A549 (cell line): ENCODE data around the gene ZNF496. TPM values are rescaled to one million over a fixed set of nuclear protein-coding genes. Genes with fewer than 3 reads are reported as not detected.

Experiments
- ATAC-seq, 2 experiments: fragments of 200-7000 bp in 1 of 2; fragments of >200 bp in 1 of 2; cut with Nextera tagmentation in 1 of 2; cut with Tn5 transposase in 1 of 2; 3 replicates each; pipeline versions ENCODE4 v1.8.0 to v1.9.1; 2018 to 2020; ENCODE audit warnings: mild to moderate bottlenecking in 1 of 2, moderate library complexity in 1 of 2
- CTCF ChIA-PET: fragments of 300-600 bp; sonication (Branson Sonifier 250); formaldehyde crosslinking; extraction: SDS; loops from one replicate; lab custom pipeline; 2021; ENCODE audit warnings: antibody characterized with exemption, inconsistent platforms; lab: Yijun Ruan, JAX
- POLR2A ChIA-PET: fragments of 350-600 bp; formaldehyde crosslinking; extraction: SDS; loops from one replicate; lab custom pipeline; 2021; ENCODE audit warnings: antibody characterized with exemption, inconsistent platforms; lab: Yijun Ruan, JAX
- DNase-seq, 2 experiments: peaks; one replicate each; pipeline versions ENCODE4 v3.0.0 to v3.0.0-alpha.2; 2011 to 2016; ENCODE audit warnings: low read depth in 1 of 2, low spot score in 1 of 2
- FAIRE-seq: peaks from 2 replicates; lab custom pipeline; 2011; peaks lifted over from hg19 to GRCh38; lab: Jason Lieb, UNC
- H3K27ac ChIP-seq, 2 experiments: fragments of >200 bp; sonication (Bioruptor Twin); formaldehyde crosslinking; 3 replicates each; pipeline ENCODE4 v1.5.1; 2016 to 2017
- H3K4me1 ChIP-seq: fragments of >200 bp; sonication (Bioruptor Twin); formaldehyde crosslinking; 3 replicates; pipeline ENCODE4 v1.6.1; 2016
- H3K4me2 ChIP-seq: fragments of >200 bp; sonication (Bioruptor Twin); formaldehyde crosslinking; 3 replicates; pipeline ENCODE4 v1.6.1; 2016
- H3K4me3 ChIP-seq: fragments of >200 bp; sonication (Bioruptor Twin); formaldehyde crosslinking; 3 replicates; pipeline ENCODE4 v1.5.1; 2016
- H3K9me3 ChIP-seq: fragments of >200 bp; sonication (Bioruptor Twin); formaldehyde crosslinking; 3 replicates; pipeline ENCODE4 v1.6.1; 2016
- CBX8 ChIP-seq: fragments of 200-600 bp; sonication (generic); IDR thresholded peaks from 2 replicates; pipeline ENCODE4 v1.6.1; 2016
- CEBPB ChIP-seq, 2 experiments: fragments of >200 bp in 1 of 2; sonication (Bioruptor Twin) in 1 of 2; formaldehyde crosslinking in 1 of 2; IDR thresholded peaks; 2 replicates each; pipeline ENCODE4 v1.6.1; 2012 to 2016
- CHD2 ChIP-seq: fragments of 150-350 bp; IDR thresholded peaks from 2 replicates; pipeline ENCODE4 v1.6.1; 2014; ENCODE audit warnings: low read length; ENCODE audit not compliant: partially characterized antibody
- EHF ChIP-seq: fragments of 250-450 bp; sonication (Bioruptor Pico); IDR thresholded peaks from 2 replicates; pipeline ENCODE4 v1.5.0; 2020; ENCODE audit warnings: mild to moderate bottlenecking
- EP300 ChIP-seq, 2 experiments: fragments of >200 bp; sonication (Bioruptor Twin); formaldehyde crosslinking; IDR thresholded peaks; 2 replicates in 1 of 2; 3 replicates in 1 of 2; pipeline ENCODE4 v1.6.1; 2016 to 2017
- FOSB ChIP-seq: fragments of 250-450 bp; sonication (Bioruptor Pico); IDR thresholded peaks from 2 replicates; pipeline ENCODE4 v1.5.0; 2020; ENCODE audit warnings: mild to moderate bottlenecking, moderate library complexity
- FOSL2 ChIP-seq, 2 experiments: fragments of 450-650 bp in 1 of 2; fragments of >200 bp in 1 of 2; sonication (Bioruptor Twin) in 1 of 2; formaldehyde crosslinking; IDR thresholded peaks; 2 replicates each; pipeline versions ENCODE4 v1.5.0 to v1.6.1; 2016 to 2020; ENCODE audit warnings: mild to moderate bottlenecking in 1 of 2, moderate library complexity in 1 of 2
- FOXS1 ChIP-seq: fragments of 250-450 bp; sonication (Bioruptor Pico); IDR thresholded peaks from 2 replicates; pipeline ENCODE4 v1.5.0; 2020; ENCODE audit warnings: mild to moderate bottlenecking, moderate library complexity
- HDAC2 ChIP-seq: fragments of 200-600 bp; sonication (generic); IDR thresholded peaks from 2 replicates; pipeline ENCODE4 v1.6.1; 2016
- HOXB13 ChIP-seq: fragments of 250-450 bp; sonication (Bioruptor Pico); IDR thresholded peaks from 2 replicates; pipeline ENCODE4 v1.5.0; 2020; ENCODE audit warnings: low read depth, mild to moderate bottlenecking, moderate library complexity
- HOXB5 ChIP-seq: fragments of 250-450 bp; sonication (Bioruptor Pico); IDR thresholded peaks from 2 replicates; pipeline ENCODE4 v1.5.0; 2020; ENCODE audit warnings: mild to moderate bottlenecking, moderate library complexity
- JUN ChIP-seq, 2 experiments: fragments of >200 bp; sonication (Bioruptor Twin); formaldehyde crosslinking; IDR thresholded peaks; 2 replicates in 1 of 2; 3 replicates in 1 of 2; pipeline ENCODE4 v1.6.1; 2016 to 2017
- KDM5A ChIP-seq: fragments of 200-600 bp; sonication (generic); IDR thresholded peaks from 2 replicates; pipeline ENCODE4 v1.6.1; 2016; ENCODE audit warnings: antibody characterized with exemption, mild to moderate bottlenecking
- MAFK ChIP-seq: fragments of 450-650 bp; IDR thresholded peaks from 2 replicates; pipeline ENCODE4 v1.6.1; 2014; ENCODE audit not compliant: partially characterized antibody
- NR3C1 ChIP-seq: fragments of >200 bp; sonication (Bioruptor Twin); formaldehyde crosslinking; IDR thresholded peaks from 3 replicates; pipeline ENCODE4 v1.6.1; 2017
- PHF8 ChIP-seq: fragments of 200-600 bp; sonication (generic); IDR thresholded peaks from 2 replicates; pipeline ENCODE4 v1.6.1; 2016; ENCODE audit warnings: low read depth, mild to moderate bottlenecking, antibody characterized with exemption, moderate library complexity, borderline replicate concordance
- POLR2A ChIP-seq: IDR thresholded peaks from 2 replicates; pipeline ENCODE4 v1.6.1; 2012; ENCODE audit warnings: mild to moderate bottlenecking, low read length
- RNF2 ChIP-seq: fragments of 200-600 bp; sonication (generic); IDR thresholded peaks from 2 replicates; pipeline ENCODE4 v1.6.1; 2016; ENCODE audit warnings: low read depth, mild to moderate bottlenecking, antibody characterized with exemption, moderate library complexity, borderline replicate concordance
- SREBF2 ChIP-seq: fragments of 450-650 bp; IDR thresholded peaks from 2 replicates; pipeline ENCODE4 v1.6.1; 2014; ENCODE audit warnings: mild to moderate bottlenecking, moderate library complexity
- TFCP2L1 ChIP-seq: fragments of 250-450 bp; sonication (Bioruptor Pico); IDR thresholded peaks from 2 replicates; pipeline ENCODE4 v1.5.0; 2021; ENCODE audit warnings: mild to moderate bottlenecking
- TP53 ChIP-seq: fragments of 250-450 bp; sonication (Bioruptor Pico); IDR thresholded peaks from 2 replicates; pipeline ENCODE4 v1.5.0; 2021; ENCODE audit warnings: mild to moderate bottlenecking, moderate library complexity
- USF2 ChIP-seq: fragments of 450-650 bp; IDR thresholded peaks from 2 replicates; pipeline ENCODE4 v1.6.1; 2014; ENCODE audit warnings: antibody characterized with exemption
- ZFP36 ChIP-seq: fragments of 450-650 bp; IDR thresholded peaks from 2 replicates; pipeline ENCODE4 v1.6.1; 2014; ENCODE audit warnings: borderline replicate concordance; ENCODE audit not compliant: partially characterized antibody
- WGBS: methylation state at CpG from one replicate; pipeline ENCODE4 v1.1.6; 2017; ENCODE audit errors: missing lambda C conversion rate; 5-methylcytosine and 5-hydroxymethylcytosine counted together
- polyA plus RNA-seq, 4 experiments: library from polyadenylated mRNA; depleted of rRNA in 3 of 4; stranded (reverse); fragments of >200 nt; fragmentation: RNase III in 1 of 4; extraction: RNeasy Plus Mini Kit Qiagen cat#74134 plus additional on column Dnase treatment in 1 of 4; gene quantifications; 2 replicates in 3 of 4; 3 replicates in 1 of 4; pipeline ENCODE4 v1.2.3, GENCODE V29; 2011 to 2017
- TF ChIP-seq, protein P1 (sequence below): IDR thresholded peaks from 2 replicates; pipeline ENCODE4 v1.6.1; 2012; ENCODE audit warnings: low read depth, borderline replicate concordance
- TF ChIP-seq, protein P2 (sequence below): fragments of 250-450 bp; sonication (Bioruptor Pico); IDR thresholded peaks from 2 replicates; pipeline ENCODE4 v1.5.0; 2020; ENCODE audit warnings: low read depth, mild to moderate bottlenecking, moderate library complexity
- TF ChIP-seq, protein P3 (sequence below): IDR thresholded peaks from 2 replicates; pipeline ENCODE4 v1.6.1; 2012
- TF ChIP-seq, protein P4 (sequence below): fragments of >200 bp; sonication (Bioruptor Twin); formaldehyde crosslinking; IDR thresholded peaks from 3 replicates; pipeline ENCODE4 v1.6.1; 2016

ZNF496 gene
- polyA plus RNA-seq, 2 of the 4 experiments (the other 2 are of a cell fraction), result 13.1 to 16.1 TPM

- TF ChIP-seq PHF8 (no peak), EHF (CRISPR knock-in tag) (no peak), USF2 (no peak), CHD2 (no peak), NR3C1 (no peak), MAFK (no peak), EP300 (IDR thresholded peaks at IDR 0.05) (no peak), HOXB13 (CRISPR knock-in tag) (no peak), CBX8 (no peak), POLR2A (no peak)
- Histone ChIP-seq H3K4me1 (no peaks in the 10 kb centered on the region), H3K9me3 (peaks cover 4% of the 10 kb centered on the region; the same call in 1 of the 3 replicates), H3K27ac (no peak overlapping the region), H3K4me3 (no peak overlapping the region), H3K4me2 (no peak overlapping the region)
- DNase-seq (no peak), FAIRE-seq (no peak), ATAC-seq (peak in 1 of 2 experiments; percentile 10; a peak in 1 of 6 replicates)
- CTCF ChIA-PET, result no interaction called here
- 85% methylated on average over 5 of the region's 5 CpGs for WGBS
- POLR2A ChIA-PET, result no interaction called here
Observed at GRCh38 chr1:247295746-247296145, 35.9 kb downstream of the ZNF496 start.

GRCh38 chr1:247295274-247295684 lies 36.4 kb downstream of the ZNF496 start:
- peaks cover 2% of the 10 kb centered on the region; the same call in 1 of the 3 replicates for H3K9me3 ChIP-seq
- DNase-seq, result no peak
- no peak for FAIRE-seq
- no peak for ATAC-seq
- 78% methylated on average over 6 of the region's 6 CpGs for WGBS
- ChIA-PET CTCF (no interaction called here), POLR2A (no interaction called here)
- no peak for TF ChIP-seq ZFP36
- TF ChIP-seq CBX8, result no peak
- TF ChIP-seq CEBPB (IDR thresholded peaks at IDR 0.05), result no peak
- TF ChIP-seq, protein P1, sequence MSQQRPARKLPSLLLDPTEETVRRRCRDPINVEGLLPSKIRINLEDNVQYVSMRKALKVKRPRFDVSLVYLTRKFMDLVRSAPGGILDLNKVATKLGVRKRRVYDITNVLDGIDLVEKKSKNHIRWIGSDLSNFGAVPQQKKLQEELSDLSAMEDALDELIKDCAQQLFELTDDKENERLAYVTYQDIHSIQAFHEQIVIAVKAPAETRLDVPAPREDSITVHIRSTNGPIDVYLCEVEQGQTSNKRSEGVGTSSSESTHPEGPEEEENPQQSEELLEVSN, result no peak
- no peak for TF ChIP-seq TP53 (CRISPR knock-in tag)
- no peak for TF ChIP-seq KDM5A
- no peak for TF ChIP-seq RNF2
- TF ChIP-seq CHD2, result no peak
- TF ChIP-seq FOXS1, result no peak
- no peak for TF ChIP-seq HDAC2
- no peak for TF ChIP-seq HOXB13 (CRISPR knock-in tag)
- TF ChIP-seq TFCP2L1 (CRISPR knock-in tag), result no peak
- TF ChIP-seq SREBF2, result no peak
- TF ChIP-seq, protein P2, sequence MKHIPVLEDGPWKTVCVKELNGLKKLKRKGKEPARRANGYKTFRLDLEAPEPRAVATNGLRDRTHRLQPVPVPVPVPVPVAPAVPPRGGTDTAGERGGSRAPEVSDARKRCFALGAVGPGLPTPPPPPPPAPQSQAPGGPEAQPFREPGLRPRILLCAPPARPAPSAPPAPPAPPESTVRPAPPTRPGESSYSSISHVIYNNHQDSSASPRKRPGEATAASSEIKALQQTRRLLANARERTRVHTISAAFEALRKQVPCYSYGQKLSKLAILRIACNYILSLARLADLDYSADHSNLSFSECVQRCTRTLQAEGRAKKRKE (CRISPR knock-in tag), result no peak
- TF ChIP-seq, protein P3, sequence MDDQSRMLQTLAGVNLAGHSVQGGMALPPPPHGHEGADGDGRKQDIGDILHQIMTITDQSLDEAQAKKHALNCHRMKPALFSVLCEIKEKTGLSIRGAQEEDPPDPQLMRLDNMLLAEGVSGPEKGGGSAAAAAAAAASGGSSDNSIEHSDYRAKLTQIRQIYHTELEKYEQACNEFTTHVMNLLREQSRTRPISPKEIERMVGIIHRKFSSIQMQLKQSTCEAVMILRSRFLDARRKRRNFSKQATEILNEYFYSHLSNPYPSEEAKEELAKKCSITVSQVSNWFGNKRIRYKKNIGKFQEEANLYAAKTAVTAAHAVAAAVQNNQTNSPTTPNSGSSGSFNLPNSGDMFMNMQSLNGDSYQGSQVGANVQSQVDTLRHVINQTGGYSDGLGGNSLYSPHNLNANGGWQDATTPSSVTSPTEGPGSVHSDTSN, result no peak
- TF ChIP-seq FOSB (CRISPR knock-in tag), result no peak
- TF ChIP-seq POLR2A, result no peak
- H3K4me2 ChIP-seq, result no peak overlapping the region
- no peaks in the 10 kb centered on the region for H3K4me1 ChIP-seq
- H3K4me3 ChIP-seq, result no peak overlapping the region
- no peak overlapping the region for H3K27ac ChIP-seq

DNA sequence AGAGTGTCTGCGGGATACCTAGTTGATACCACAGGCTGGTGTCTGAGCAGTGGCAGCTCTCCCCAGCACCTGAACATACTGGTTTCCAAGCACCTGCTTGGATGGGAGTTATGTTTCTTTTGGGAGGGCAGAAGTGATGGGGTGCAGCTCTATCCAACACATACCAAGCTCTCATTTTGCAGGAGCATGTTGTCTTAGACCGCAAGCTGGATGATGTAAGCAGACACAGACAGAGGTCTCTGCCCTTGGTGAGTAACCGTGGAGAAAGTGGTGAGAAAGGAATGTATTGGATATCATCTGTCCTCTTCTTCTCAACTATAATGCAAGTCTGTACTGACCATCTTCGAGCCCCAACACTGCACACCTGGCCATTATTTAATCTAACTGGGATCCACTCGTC lies 37.4 kb downstream of the ZNF496 start:
- CTCF ChIA-PET, result no interaction called here
- 0 out of 3 replicates have a peak, but pooled peaks cover 2% of the 10 kb centered on the region for H3K9me3 ChIP-seq
- FAIRE-seq (no peak), DNase-seq (no peak)
- TF ChIP-seq, protein P4, sequence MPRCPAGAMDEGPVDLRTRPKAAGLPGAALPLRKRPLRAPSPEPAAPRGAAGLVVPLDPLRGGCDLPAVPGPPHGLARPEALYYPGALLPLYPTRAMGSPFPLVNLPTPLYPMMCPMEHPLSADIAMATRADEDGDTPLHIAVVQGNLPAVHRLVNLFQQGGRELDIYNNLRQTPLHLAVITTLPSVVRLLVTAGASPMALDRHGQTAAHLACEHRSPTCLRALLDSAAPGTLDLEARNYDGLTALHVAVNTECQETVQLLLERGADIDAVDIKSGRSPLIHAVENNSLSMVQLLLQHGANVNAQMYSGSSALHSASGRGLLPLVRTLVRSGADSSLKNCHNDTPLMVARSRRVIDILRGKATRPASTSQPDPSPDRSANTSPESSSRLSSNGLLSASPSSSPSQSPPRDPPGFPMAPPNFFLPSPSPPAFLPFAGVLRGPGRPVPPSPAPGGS, result no peak
- TF ChIP-seq JUN (IDR thresholded peaks at IDR 0.05) (no peak), FOSL2 (IDR thresholded peaks at IDR 0.05) (no peak), FOSL2 (CRISPR knock-in tag; IDR thresholded peaks at IDR 0.05) (no peak), HOXB5 (no peak), MAFK (no peak), TP53 (CRISPR knock-in tag) (no peak), TFCP2L1 (CRISPR knock-in tag) (no peak)
- TF ChIP-seq, all 56 proteins: peak for 0
- 80% methylated on average over 5 of the region's 5 CpGs for WGBS
- no peak overlapping the region for H3K27ac ChIP-seq
- H3K4me1 ChIP-seq, result no peaks in the 10 kb centered on the region
- no peak overlapping the region for H3K4me3 ChIP-seq
- POLR2A ChIA-PET, result no interaction called here
- H3K4me2 ChIP-seq, result no peak overlapping the region
- ATAC-seq, result no peak
